Ascending aorta (tissue), 2 donors: Measurements from ENCODE around the gene DIP2C. TPM values are rescaled to one million over a fixed set of nuclear protein-coding genes. Genes with fewer than 3 reads are reported as not detected.
"Not testable (repeated sequence)": the region's sequence is repeated elsewhere in the genome, so short reads cannot be mapped to it uniquely, and the experiment has no call there.

Experiments
- DNase-seq, 2 donors: peaks; one replicate each; pipeline ENCODE4 v3.0.0-alpha.2; 2019; ENCODE audit warnings: low spot score in 2 of 2
- H3K27ac ChIP-seq, 2 donors: fragments of 200-600 bp; sonication (generic); one replicate each; pipeline ENCODE4 v1.5.1; 2016 to 2017; ENCODE audit warnings: mild to moderate bottlenecking in 1 of 2
- H3K27me3 ChIP-seq: fragments of 200-600 bp; sonication (generic); one replicate; pipeline ENCODE4 v1.5.1; 2017
- H3K36me3 ChIP-seq, 2 donors: fragments of 200-600 bp; sonication (generic); one replicate each; pipeline ENCODE4 v1.5.1; 2016
- H3K4me1 ChIP-seq, 2 donors: fragments of 200-600 bp; sonication (generic); one replicate each; pipeline ENCODE4 v1.5.1; 2016 to 2017; ENCODE audit warnings: mild to moderate bottlenecking in 1 of 2
- H3K4me3 ChIP-seq, 2 donors: fragments of 200-600 bp; sonication (generic); one replicate each; pipeline ENCODE4 v1.5.1; 2016 to 2017; ENCODE audit warnings: mild to moderate bottlenecking in 1 of 2
- H3K9me3 ChIP-seq, 2 donors: fragments of 200-600 bp; sonication (generic); one replicate each; pipeline ENCODE4 v1.5.1; 2016
- CTCF ChIP-seq, 3 experiments: fragments of 200-600 bp in 2 of 3; fragments of 450-650 bp in 1 of 3; sonication (generic) in 2 of 3; IDR thresholded peaks; one replicate each; pipeline ENCODE4 v1.5.1; 2016 to 2019; ENCODE audit warnings: antibody characterized with exemption in 3 of 3, mild to moderate bottlenecking in 1 of 3, moderate library complexity in 1 of 3
- intact Hi-C: fragments of 100-400 bp; cut with DNase I; formaldehyde crosslinking; loops from one replicate; pipeline ENCODE4 v1.15.1; 2023
- total RNA-seq: library from RNA; depleted of rRNA; stranded (reverse); fragments of >200 nt; gene quantifications from one replicate; pipeline ENCODE4 v1.1.0, GENCODE V29; 2016

Gene DIP2C
- total RNA-seq, 1 donor from 2014 or later, result 14.7 TPM

GRCh38 chr10:271722-272121 lies 417.7 kb downstream of the DIP2C start:
- Histone ChIP-seq H3K27ac (no peak overlapping the region), H3K27me3 (no peaks in the 10 kb centered on the region), H3K9me3 (no peaks in the 10 kb centered on the region), H3K4me3 (no peak overlapping the region), H3K4me1 (peaks cover 2 to 3% of the 10 kb centered on the region in 2 donors), H3K36me3 (peaks cover 0 to 18% of the 10 kb centered on the region in 2 donors)
- no peak for TF ChIP-seq CTCF (IDR thresholded peaks at IDR 0.05)
- DNase-seq, result no peak
- intact Hi-C loops, result no loop called here

GRCh38 chr10:271201-271600 lies 418.3 kb downstream of the DIP2C start:
- Histone ChIP-seq H3K9me3 (no peaks in the 10 kb centered on the region), H3K27ac (no peak overlapping the region), H3K4me3 (no peak overlapping the region), H3K4me1 (peaks cover 2 to 3% of the 10 kb centered on the region in 2 donors), H3K27me3 (no peaks in the 10 kb centered on the region), H3K36me3 (peaks cover 0 to 16% of the 10 kb centered on the region in 2 donors)
- no peak for TF ChIP-seq CTCF (IDR thresholded peaks at IDR 0.05)
- intact Hi-C loops, result no loop called here
- DNase-seq, result no peak

GRCh38 chr10:269440-270074 lies 419.9 kb downstream of the DIP2C start:
- no peak for DNase-seq
- H3K4me3 ChIP-seq, result no peak overlapping the region
- H3K9me3 ChIP-seq, result no peaks in the 10 kb centered on the region
- no peaks in the 10 kb centered on the region for H3K27me3 ChIP-seq
- intact Hi-C loops, result no loop called here
- peaks cover 0 to 4% of the 10 kb centered on the region in 2 donors for H3K36me3 ChIP-seq
- TF ChIP-seq CTCF (IDR thresholded peaks at IDR 0.05), result no peak
- H3K27ac ChIP-seq, result no peak overlapping the region
- peaks cover 2 to 3% of the 10 kb centered on the region in 2 donors for H3K4me1 ChIP-seq

- H3K36me3 ChIP-seq, result no peaks in the 10 kb centered on the region
- H3K4me3 ChIP-seq, result no peak overlapping the region
- no peaks in the 10 kb centered on the region for H3K27me3 ChIP-seq
- H3K4me1 ChIP-seq, result peaks cover 2 to 3% of the 10 kb centered on the region in 2 donors
- TF ChIP-seq CTCF (IDR thresholded peaks at IDR 0.05), result no peak
- intact Hi-C loops, result no loop called here
- no peak for DNase-seq
- no peak overlapping the region for H3K27ac ChIP-seq
- no peaks in the 10 kb centered on the region for H3K9me3 ChIP-seq
Observed at GRCh38 chr10:267705-268104, 421.8 kb downstream of the DIP2C start.

GRCh38 chr10:266974-267425 lies 422.5 kb downstream of the DIP2C start:
- Histone ChIP-seq H3K4me1 (peaks cover 2 to 3% of the 10 kb centered on the region in 2 donors), H3K27me3 (no peaks in the 10 kb centered on the region), H3K36me3 (no peaks in the 10 kb centered on the region), H3K9me3 (no peaks in the 10 kb centered on the region), H3K4me3 (no peak overlapping the region), H3K27ac (no peak overlapping the region)
- no peak for DNase-seq
- intact Hi-C loops, result no loop called here
- TF ChIP-seq CTCF (IDR thresholded peaks at IDR 0.05), result no peak

- intact Hi-C loops, H3K27ac ChIP-seq, H3K4me3 ChIP-seq, DNase-seq, H3K4me1 ChIP-seq, H3K27me3 ChIP-seq, H3K36me3 ChIP-seq, H3K9me3 ChIP-seq: not testable (repeated sequence)
Observed at GRCh38 chr10:265816-266588, 423.5 kb downstream of the DIP2C start.

GRCh38 chr10:265074-265440 lies 424.4 kb downstream of the DIP2C start:
- H3K36me3 ChIP-seq, H3K27ac ChIP-seq, DNase-seq, intact Hi-C loops, H3K27me3 ChIP-seq, H3K9me3 ChIP-seq, H3K4me3 ChIP-seq, H3K4me1 ChIP-seq: not testable (repeated sequence)

GRCh38 chr10:264160-265073 lies 425.1 kb downstream of the DIP2C start:
- H3K27ac ChIP-seq, H3K4me3 ChIP-seq, H3K36me3 ChIP-seq, H3K9me3 ChIP-seq, H3K4me1 ChIP-seq, intact Hi-C loops, DNase-seq, H3K27me3 ChIP-seq: not testable (repeated sequence)
